Calu3 (cell line): ENCODE results near the gene SMURF2. TPM values are rescaled to one million over a fixed set of nuclear protein-coding genes. Genes with fewer than 3 reads are reported as not detected.

Experiments used
- BruUV-seq: library from RNA; stranded (reverse); fragments of 400-500 nt; replicated peaks from 2 replicates; lab custom pipeline; 2021; lab: Mats Ljungman, UMichigan
- CTCF ChIA-PET: fragments of 300-600 bp; sonication (Branson Sonifier 250); formaldehyde crosslinking; loops from one replicate; lab custom pipeline; 2022; ENCODE audit warnings: antibody characterized with exemption; lab: Charles Lee
- DNase-seq: peaks from one replicate; pipeline ENCODE4 v3.0.0; 2022
- H3K27ac Mint-ChIP-seq: one replicate; pipeline ENCODE4 v1.8.0; 2022; ENCODE audit warnings: mixed read lengths; ENCODE audit not compliant: unreplicated experiment
- H3K27me3 Mint-ChIP-seq: one replicate; pipeline ENCODE4 v1.8.0; 2022; ENCODE audit warnings: mixed read lengths; ENCODE audit not compliant: unreplicated experiment
- H3K36me3 Mint-ChIP-seq: one replicate; pipeline ENCODE4 v1.8.0; 2022; ENCODE audit warnings: mild to moderate bottlenecking, moderate library complexity, mixed read lengths; ENCODE audit not compliant: insufficient read depth, unreplicated experiment
- H3K4me1 Mint-ChIP-seq: one replicate; pipeline ENCODE4 v1.8.0; 2022; ENCODE audit warnings: mild to moderate bottlenecking, low read depth, mixed read lengths; ENCODE audit not compliant: unreplicated experiment
- H3K4me3 Mint-ChIP-seq: one replicate; pipeline ENCODE4 v1.8.0; 2022; ENCODE audit warnings: mild to moderate bottlenecking, low read depth, moderate library complexity, mixed read lengths; ENCODE audit not compliant: unreplicated experiment
- H3K9me3 Mint-ChIP-seq: one replicate; pipeline ENCODE4 v1.8.0; 2022; ENCODE audit warnings: low read depth, mixed read lengths; ENCODE audit not compliant: unreplicated experiment
- intact Hi-C: fragments of 100-400 bp; cut with micrococcal nuclease; formaldehyde crosslinking; loops from one replicate; pipeline ENCODE4 v1.10.0; 2022; ENCODE audit not compliant: unreplicated experiment
- total RNA-seq: library from RNA; stranded (reverse); gene quantifications from 2 replicates; pipeline ENCODE4 v1.2.3, GENCODE V29; 2022
- TF ChIP-seq, protein P1 (sequence below): fragments of 200-600 bp; IDR thresholded peaks from one replicate; pipeline ENCODE4 v1.8.0; 2022; ENCODE audit warnings: antibody characterized with exemption; ENCODE audit not compliant: unreplicated experiment

The SMURF2 gene
- total RNA-seq, 1 experiment from 2014 or later = 18.8 TPM

DNA sequence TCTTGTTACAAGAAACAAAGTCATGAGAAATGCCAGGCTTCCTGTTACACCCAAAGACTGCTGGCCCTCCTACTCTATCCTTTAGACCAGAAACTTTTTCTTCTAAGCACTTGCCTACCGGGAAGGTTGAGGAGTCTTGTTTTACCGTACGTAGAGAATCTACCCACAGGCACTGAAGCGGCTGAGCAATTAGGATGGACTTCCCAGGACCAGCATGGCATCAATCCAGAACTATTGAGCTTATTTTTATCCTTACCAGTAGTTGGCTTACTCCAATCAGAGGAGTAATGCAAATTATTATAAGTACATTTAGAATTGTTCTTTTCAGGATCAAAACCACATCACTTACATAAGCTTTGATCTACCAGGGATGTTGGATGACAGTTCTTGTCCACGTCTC is 129.7 kb downstream of the SMURF2 start:
- no peak for DNase-seq
- TF ChIP-seq, protein P1, sequence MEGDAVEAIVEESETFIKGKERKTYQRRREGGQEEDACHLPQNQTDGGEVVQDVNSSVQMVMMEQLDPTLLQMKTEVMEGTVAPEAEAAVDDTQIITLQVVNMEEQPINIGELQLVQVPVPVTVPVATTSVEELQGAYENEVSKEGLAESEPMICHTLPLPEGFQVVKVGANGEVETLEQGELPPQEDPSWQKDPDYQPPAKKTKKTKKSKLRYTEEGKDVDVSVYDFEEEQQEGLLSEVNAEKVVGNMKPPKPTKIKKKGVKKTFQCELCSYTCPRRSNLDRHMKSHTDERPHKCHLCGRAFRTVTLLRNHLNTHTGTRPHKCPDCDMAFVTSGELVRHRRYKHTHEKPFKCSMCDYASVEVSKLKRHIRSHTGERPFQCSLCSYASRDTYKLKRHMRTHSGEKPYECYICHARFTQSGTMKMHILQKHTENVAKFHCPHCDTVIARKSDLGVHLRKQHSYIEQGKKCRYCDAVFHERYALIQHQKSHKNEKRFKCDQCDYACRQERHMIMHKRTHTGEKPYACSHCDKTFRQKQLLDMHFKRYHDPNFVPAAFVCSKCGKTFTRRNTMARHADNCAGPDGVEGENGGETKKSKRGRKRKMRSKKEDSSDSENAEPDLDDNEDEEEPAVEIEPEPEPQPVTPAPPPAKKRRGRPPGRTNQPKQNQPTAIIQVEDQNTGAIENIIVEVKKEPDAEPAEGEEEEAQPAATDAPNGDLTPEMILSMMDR = no peak
- no peak overlapping the region for H3K27ac Mint-ChIP-seq
- peaks cover 62% of the 10 kb centered on the region for H3K36me3 Mint-ChIP-seq
- intact Hi-C loops = no loop called here
- H3K9me3 Mint-ChIP-seq = no peaks in the 10 kb centered on the region
- no TSS peak for BruUV-seq
- H3K27me3 Mint-ChIP-seq = no peaks in the 10 kb centered on the region
- H3K4me1 Mint-ChIP-seq = no peaks in the 10 kb centered on the region
- CTCF ChIA-PET = interaction anchor here (0.5 kb wide), 1 partner anchor 50 kb away, joined by 4 read pairs; no protein-coding TSS in a partner anchor
- no peak overlapping the region for H3K4me3 Mint-ChIP-seq

DNA sequence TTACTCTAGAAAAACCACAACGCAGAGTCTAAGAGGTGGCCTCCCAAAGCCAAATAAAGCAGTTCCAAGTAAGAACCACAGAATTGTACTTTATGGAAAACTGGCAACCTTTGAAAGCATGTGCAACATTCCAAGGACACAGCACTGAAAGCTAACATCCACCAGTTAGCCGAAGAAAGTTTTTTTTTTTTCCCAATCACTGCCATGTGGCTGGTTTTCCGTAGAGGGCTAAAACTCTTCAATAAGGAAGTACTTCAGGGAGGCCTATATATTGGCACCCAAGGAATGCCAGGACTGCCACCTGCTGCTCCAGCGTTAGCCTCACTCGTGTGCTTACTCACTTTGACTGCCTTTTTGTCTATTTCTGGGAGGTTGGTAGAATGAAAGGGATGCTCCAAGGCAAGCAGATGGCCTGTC is 130.1 kb downstream of the SMURF2 start:
- Mint-ChIP-seq H3K9me3 (no peaks in the 10 kb centered on the region), H3K36me3 (peaks cover 58% of the 10 kb centered on the region), H3K4me3 (no peak overlapping the region), H3K27me3 (no peaks in the 10 kb centered on the region), H3K27ac (no peak overlapping the region), H3K4me1 (no peaks in the 10 kb centered on the region)
- DNase-seq = no peak
- intact Hi-C loops = no loop called here
- CTCF ChIA-PET = interaction anchor here (0.5 kb wide), 1 partner anchor 50 kb away, joined by 4 read pairs; no protein-coding TSS in a partner anchor
- TF ChIP-seq, protein P1 = no peak
- no TSS peak for BruUV-seq

DNA sequence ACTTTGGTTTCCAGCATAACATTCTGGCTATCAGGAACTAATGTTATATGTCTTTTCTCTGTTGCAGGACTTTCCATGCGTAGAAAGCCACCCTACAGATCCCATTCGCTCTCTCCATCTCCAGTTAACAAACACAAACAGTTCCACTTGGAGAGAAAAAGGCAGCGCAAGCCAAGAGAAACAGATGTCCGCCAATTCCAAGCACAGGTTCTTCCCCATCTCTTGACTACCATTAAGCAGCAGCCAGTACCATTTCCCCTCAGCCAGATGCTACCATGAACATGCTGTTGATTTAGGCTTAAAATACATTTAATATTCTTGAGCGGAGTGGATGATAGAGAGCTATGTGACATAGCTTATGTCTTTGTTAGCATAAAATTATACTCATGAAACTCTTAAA is 132.9 kb downstream of the SMURF2 start:
- CTCF ChIA-PET = no interaction called here
- no peak overlapping the region for H3K27ac Mint-ChIP-seq

DNA sequence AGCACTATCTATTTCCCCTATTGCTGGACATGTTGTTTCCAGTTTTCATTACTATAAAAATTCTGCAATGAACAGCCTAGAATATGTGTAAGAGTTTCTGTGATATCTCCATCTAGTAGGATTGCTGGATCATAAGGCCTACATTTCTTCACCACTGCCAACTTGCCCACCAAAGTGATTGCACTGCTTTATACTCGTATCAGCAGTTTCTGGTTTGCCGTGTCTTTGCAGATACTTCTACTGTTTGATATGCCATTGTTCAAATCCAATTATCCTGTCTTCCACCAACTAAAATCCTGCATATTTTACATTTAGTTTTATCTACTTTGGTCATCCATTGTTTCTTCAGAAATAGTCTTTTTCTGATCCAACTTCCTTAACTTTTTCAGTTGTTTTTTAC is 134.2 kb downstream of the SMURF2 start:
- intact Hi-C loops = no loop called here
- Mint-ChIP-seq H3K9me3 (no peaks in the 10 kb centered on the region), H3K27me3 (no peaks in the 10 kb centered on the region), H3K27ac (no peak overlapping the region), H3K36me3 (peaks cover 61% of the 10 kb centered on the region), H3K4me3 (no peak overlapping the region), H3K4me1 (no peaks in the 10 kb centered on the region)
- CTCF ChIA-PET = no interaction called here
- TF ChIP-seq, protein P1 = no peak
- no TSS peak for BruUV-seq
- DNase-seq = no peak

More for the DNA sequence above, 132.9 kb downstream of the SMURF2 start:
- BruUV-seq = no TSS peak
- TF ChIP-seq, protein P1 = no peak
- H3K27me3 Mint-ChIP-seq = no peaks in the 10 kb centered on the region
- intact Hi-C loops = no loop called here
- peaks cover 57% of the 10 kb centered on the region for H3K36me3 Mint-ChIP-seq
- no peak overlapping the region for H3K4me3 Mint-ChIP-seq
- DNase-seq = no peak
- no peaks in the 10 kb centered on the region for H3K4me1 Mint-ChIP-seq
- no peaks in the 10 kb centered on the region for H3K9me3 Mint-ChIP-seq
